ENCODE data around the gene CARHSP1. TPM values are rescaled to one million over a fixed set of nuclear protein-coding genes. Genes with fewer than 3 reads are reported as not detected.
"Not testable (repeated sequence)": the region's sequence is repeated elsewhere in the genome, so short reads cannot be mapped to it uniquely, and the experiment has no call there.

The CARHSP1 gene
- polyA plus RNA-seq, 1 donor: 68.5 TPM

- DNase-seq: no peak
Observed at GRCh38 chr16:8831871-8832716, 36.7 kb downstream of the CARHSP1 start.

GRCh38 chr16:8831450-8831849 lies 37.4 kb downstream of the CARHSP1 start:
- no peak for DNase-seq

GRCh38 chr16:8828541-8829165 lies 40.2 kb downstream of the CARHSP1 start:
- DNase-seq: no peak

- no peak for DNase-seq
Observed at GRCh38 chr16:8826278-8826879, 42.4 kb downstream of the CARHSP1 start.

- no peak for DNase-seq
Observed at GRCh38 chr16:8822403-8822802, 46.4 kb downstream of the CARHSP1 start.

- no peak for DNase-seq
Observed at GRCh38 chr16:8819411-8820034, 49.3 kb downstream of the CARHSP1 start.

GRCh38 chr16:8818504-8819270 lies 50.1 kb downstream of the CARHSP1 start:
- DNase-seq: no peak

GRCh38 chr16:8816967-8817655 lies 51.7 kb downstream of the CARHSP1 start:
- no peak for DNase-seq

GRCh38 chr16:8814095-8814806 lies 54.6 kb downstream of the CARHSP1 start:
- DNase-seq: no peak

GRCh38 chr16:8812162-8812843 lies 56.5 kb downstream of the CARHSP1 start:
- no peak for DNase-seq

- no peak for DNase-seq
Observed at GRCh38 chr16:8808613-8809353, 60.0 kb downstream of the CARHSP1 start.

GRCh38 chr16:8808009-8808408 lies 60.8 kb downstream of the CARHSP1 start:
- no peak for DNase-seq

- DNase-seq: no peak
Observed at GRCh38 chr16:8807189-8807588, 61.6 kb downstream of the CARHSP1 start.

- no peak for DNase-seq
Observed at GRCh38 chr16:8806272-8806983, 62.4 kb downstream of the CARHSP1 start.

- DNase-seq: no peak
Observed at GRCh38 chr16:8804313-8804712, 64.5 kb downstream of the CARHSP1 start.

- not testable (repeated sequence) for DNase-seq
Observed at GRCh38 chr16:8803733-8804132, 65.1 kb downstream of the CARHSP1 start.

Measured in left kidney (tissue), 2 donors.